Liver (tissue), 9 donors: ENCODE results near the gene ACTR2. TPM values are rescaled to one million over a fixed set of nuclear protein-coding genes. Genes with fewer than 3 reads are reported as not detected.

ENCODE experiments used
- DNase-seq: peaks from one replicate; pipeline ENCODE4 v3.0.0-alpha.2; 2017; ENCODE audit warnings: low spot score
- H3K27ac ChIP-seq, 2 donors: one replicate each; pipeline ENCODE4 v1.7.0; 2013; ENCODE audit warnings: inconsistent platforms in 2 of 2, low read length in 2 of 2, control low read depth in 1 of 2, low read depth in 1 of 2, mild to moderate bottlenecking in 1 of 2
- H3K27me3 ChIP-seq, 4 donors: one replicate each; pipeline versions ENCODE4 v1.6.1 to v1.7.0; 2013; ENCODE audit warnings: low read length in 3 of 4, inconsistent platforms in 1 of 4, mild to moderate bottlenecking in 1 of 4, moderate library complexity in 1 of 4; ENCODE audit not compliant: control insufficient read depth in 4 of 4, insufficient read depth in 4 of 4
- H3K36me3 ChIP-seq, 4 donors: one replicate each; pipeline versions ENCODE4 v1.6.1 to v1.7.0; 2013; ENCODE audit warnings: low read length in 3 of 4, mild to moderate bottlenecking in 3 of 4, low read depth in 1 of 4, moderate library complexity in 1 of 4; ENCODE audit not compliant: control insufficient read depth in 4 of 4, insufficient read depth in 3 of 4
- H3K4me1 ChIP-seq, 4 donors: one replicate each; pipeline versions ENCODE4 v1.6.1 to v1.7.0; 2013; ENCODE audit warnings: low read length in 3 of 4, mild to moderate bottlenecking in 3 of 4, moderate library complexity in 1 of 4; ENCODE audit not compliant: control insufficient read depth in 4 of 4, insufficient read depth in 4 of 4
- H3K4me3 ChIP-seq, 3 donors: one replicate each; pipeline versions ENCODE4 v1.6.1 to v1.7.0; 2013; ENCODE audit warnings: low read length in 3 of 3, control low read depth in 1 of 3, low read depth in 1 of 3, mild to moderate bottlenecking in 1 of 3
- H3K9ac ChIP-seq, 2 donors: one replicate each; pipeline ENCODE4 v1.7.0; 2013; ENCODE audit warnings: low read length in 2 of 2, mild to moderate bottlenecking in 2 of 2, moderate library complexity in 2 of 2, control low read depth in 1 of 2, low read depth in 1 of 2
- H3K9me3 ChIP-seq, 4 donors: one replicate each; pipeline versions ENCODE4 v1.6.1 to v1.7.0; 2013; ENCODE audit warnings: low read length in 3 of 4; ENCODE audit not compliant: control insufficient read depth in 4 of 4
- ATF3 ChIP-seq: IDR thresholded peaks from 2 replicates; pipeline ENCODE4 v1.6.1; 2016; ENCODE audit warnings: antibody characterized with exemption
- EGR1 ChIP-seq, 2 donors: IDR thresholded peaks; 2 replicates each; pipeline ENCODE4 v1.6.1; 2016 to 2018; ENCODE audit warnings: antibody characterized with exemption in 2 of 2, low read depth in 2 of 2
- FOXA1 ChIP-seq: IDR thresholded peaks from 2 replicates; pipeline ENCODE4 v1.6.1; 2016; ENCODE audit warnings: antibody characterized with exemption
- FOXA2 ChIP-seq: IDR thresholded peaks from 2 replicates; pipeline ENCODE4 v1.6.1; 2016; ENCODE audit warnings: antibody characterized with exemption
- GABPA ChIP-seq, 2 donors: IDR thresholded peaks in 1 of 2; conservative IDR thresholded peaks in 1 of 2; 2 replicates each; pipeline ENCODE4 v1.6.1; 2016; ENCODE audit warnings: antibody characterized with exemption in 2 of 2, mild to moderate bottlenecking in 1 of 2, moderate library complexity in 1 of 2
- HNF4A ChIP-seq, 2 donors: conservative IDR thresholded peaks; 2 replicates each; pipeline ENCODE4 v1.6.1; 2016; ENCODE audit warnings: antibody characterized with exemption in 2 of 2, mild to moderate bottlenecking in 2 of 2
- JUND ChIP-seq, 2 donors: IDR thresholded peaks; 2 replicates each; pipeline ENCODE4 v1.6.1; 2016; ENCODE audit warnings: antibody characterized with exemption in 2 of 2
- RAD21 ChIP-seq, 2 donors: IDR thresholded peaks; 2 replicates each; pipeline ENCODE4 v1.6.1; 2016; ENCODE audit warnings: antibody characterized with exemption in 2 of 2, mild to moderate bottlenecking in 2 of 2
- REST ChIP-seq: IDR thresholded peaks from 2 replicates; pipeline ENCODE4 v1.6.1; 2016; ENCODE audit warnings: antibody characterized with exemption, mild to moderate bottlenecking
- RXRA ChIP-seq, 2 donors: IDR thresholded peaks; 2 replicates each; pipeline ENCODE4 v1.6.1; 2017 to 2018; ENCODE audit warnings: antibody characterized with exemption in 2 of 2, mild to moderate bottlenecking in 1 of 2
- SP1 ChIP-seq: IDR thresholded peaks from 2 replicates; pipeline ENCODE4 v1.6.1; 2018; ENCODE audit warnings: antibody characterized with exemption, mild to moderate bottlenecking
- YY1 ChIP-seq: IDR thresholded peaks from 2 replicates; pipeline ENCODE4 v1.6.1; 2016; ENCODE audit warnings: antibody characterized with exemption, mild to moderate bottlenecking
- ZBTB33 ChIP-seq: IDR thresholded peaks from 2 replicates; pipeline ENCODE4 v1.6.1; 2016; ENCODE audit warnings: antibody characterized with exemption
- WGBS: extraction: QIAGEN DNeasy Blood & Tissue Kit; methylation state at CpG from one replicate; pipeline ENCODE4 v1.1.7; 2013; 5-methylcytosine and 5-hydroxymethylcytosine counted together
- polyA plus RNA-seq, 2 donors: library from polyadenylated mRNA; stranded (reverse) in 1 of 2; unstranded in 1 of 2; fragments of 200-250 nt in 1 of 2; fragments of >200 nt in 1 of 2; fragmentation: Nextera tagmentation in 1 of 2; extraction: Ambion mirVana in 1 of 2; gene quantifications; one replicate each; pipeline versions ENCODE4 v1.2.1 to v1.2.3, GENCODE V29; 2013 to 2015
- total RNA-seq, 2 donors: library from RNA; depleted of rRNA; stranded (reverse); fragments of >200 nt; gene quantifications; one replicate each; pipeline ENCODE4 v1.2.3, GENCODE V29; 2014
- TF ChIP-seq, protein P1 (sequence below): fragments of 150-350 bp; IDR thresholded peaks from 2 replicates; pipeline ENCODE4 v1.5.1; 2017; ENCODE audit warnings: improper control_type of control experiment, low read depth, low read length; ENCODE audit not compliant: missing input control
- TF ChIP-seq, protein P2 (sequence below): IDR thresholded peaks from 2 replicates; pipeline ENCODE4 v1.6.1; 2016; ENCODE audit warnings: antibody characterized with exemption
- donor health status: healthy.
- donor health status: healthy.
- donor health status: healthy.
- donor health status: healthy.
- donor health status: healthy.

ACTR2 gene
- total and polyA plus RNA-seq, 4 donors: 21.6 to 72.0 (median 45.9) TPM

GRCh38 chr2:65311596-65311995 is 84.0 kb downstream of the ACTR2 start:
- DNase-seq: no peak
- TF ChIP-seq EGR1 (IDR thresholded peaks at IDR 0.05; ENCODE audit: low read depth in 2 of 2) (no peak), FOXA2 (no peak), JUND (IDR thresholded peaks at IDR 0.05) (no peak), RXRA (IDR thresholded peaks at IDR 0.05) (no peak), RAD21 (IDR thresholded peaks at IDR 0.05) (no peak), GABPA (IDR thresholded peaks at IDR 0.05 in 1 of 2, conservative IDR thresholded peaks at IDR 0.05 in 1 of 2) (no peak), ATF3 (no peak), SP1 (no peak), ZBTB33 (no peak), YY1 (no peak), HNF4A (conservative IDR thresholded peaks at IDR 0.05) (no peak), FOXA1 (no peak), REST (no peak)
- TF ChIP-seq, protein P1, sequence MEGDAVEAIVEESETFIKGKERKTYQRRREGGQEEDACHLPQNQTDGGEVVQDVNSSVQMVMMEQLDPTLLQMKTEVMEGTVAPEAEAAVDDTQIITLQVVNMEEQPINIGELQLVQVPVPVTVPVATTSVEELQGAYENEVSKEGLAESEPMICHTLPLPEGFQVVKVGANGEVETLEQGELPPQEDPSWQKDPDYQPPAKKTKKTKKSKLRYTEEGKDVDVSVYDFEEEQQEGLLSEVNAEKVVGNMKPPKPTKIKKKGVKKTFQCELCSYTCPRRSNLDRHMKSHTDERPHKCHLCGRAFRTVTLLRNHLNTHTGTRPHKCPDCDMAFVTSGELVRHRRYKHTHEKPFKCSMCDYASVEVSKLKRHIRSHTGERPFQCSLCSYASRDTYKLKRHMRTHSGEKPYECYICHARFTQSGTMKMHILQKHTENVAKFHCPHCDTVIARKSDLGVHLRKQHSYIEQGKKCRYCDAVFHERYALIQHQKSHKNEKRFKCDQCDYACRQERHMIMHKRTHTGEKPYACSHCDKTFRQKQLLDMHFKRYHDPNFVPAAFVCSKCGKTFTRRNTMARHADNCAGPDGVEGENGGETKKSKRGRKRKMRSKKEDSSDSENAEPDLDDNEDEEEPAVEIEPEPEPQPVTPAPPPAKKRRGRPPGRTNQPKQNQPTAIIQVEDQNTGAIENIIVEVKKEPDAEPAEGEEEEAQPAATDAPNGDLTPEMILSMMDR: no peak
- TF ChIP-seq, protein P2, sequence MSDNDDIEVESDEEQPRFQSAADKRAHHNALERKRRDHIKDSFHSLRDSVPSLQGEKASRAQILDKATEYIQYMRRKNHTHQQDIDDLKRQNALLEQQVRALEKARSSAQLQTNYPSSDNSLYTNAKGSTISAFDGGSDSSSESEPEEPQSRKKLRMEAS: no peak
- Histone ChIP-seq H3K4me3 (no peak overlapping the region), H3K4me1 (peaks cover 0 to 5% (median 0%) of the 10 kb centered on the region in 4 donors), H3K27ac (no peak overlapping the region), H3K9ac (no peak overlapping the region), H3K27me3 (no peaks in the 10 kb centered on the region), H3K9me3 (no peaks in the 10 kb centered on the region), H3K36me3 (peaks cover 8 to 43% (median 29%) of the 10 kb centered on the region in 4 donors)
- 95% methylated on average over 7 of the region's 7 CpGs for WGBS
